Endodermal cell (in vitro differentiated cells): ENCODE data around the gene KHDC4. TPM values are rescaled to one million over a fixed set of nuclear protein-coding genes. Genes with fewer than 3 reads are reported as not detected.
"Not testable (repeated sequence)": the region's sequence is repeated elsewhere in the genome, so short reads cannot be mapped to it uniquely, and the experiment has no call there.

Experiments
- DNase-seq: peaks from one replicate; pipeline ENCODE4 v3.0.0-alpha.2; 2017
- H3K27ac ChIP-seq: 2 replicates; pipeline ENCODE4 v1.5.1; 2013; ENCODE audit warnings: mild to moderate bottlenecking, low read depth, low read length, moderate library complexity
- H3K27me3 ChIP-seq: 2 replicates; pipeline ENCODE4 v1.6.1; 2013; ENCODE audit warnings: mild to moderate bottlenecking, low read length, moderate library complexity; ENCODE audit not compliant: insufficient read depth, control insufficient read depth, poor library complexity, severe bottlenecking
- H3K36me3 ChIP-seq: 2 replicates; pipeline ENCODE4 v1.7.0; 2013; ENCODE audit warnings: mild to moderate bottlenecking, low read length, moderate library complexity; ENCODE audit not compliant: control insufficient read depth, insufficient read depth
- H3K4me1 ChIP-seq: one replicate; pipeline ENCODE4 v1.7.0; 2013; ENCODE audit warnings: low read length; ENCODE audit not compliant: control insufficient read depth, insufficient read depth
- H3K4me3 ChIP-seq: 2 replicates; pipeline ENCODE4 v1.5.1; 2013; ENCODE audit warnings: mild to moderate bottlenecking, low read length, moderate library complexity
- H3K9ac ChIP-seq: 2 replicates; pipeline ENCODE4 v1.6.1; 2013; ENCODE audit warnings: mild to moderate bottlenecking, low read length, moderate library complexity; ENCODE audit not compliant: poor library complexity, severe bottlenecking; ENCODE audit errors: extremely low read depth
- H3K9me3 ChIP-seq: 2 replicates; pipeline ENCODE4 v1.6.1; 2013; ENCODE audit warnings: mild to moderate bottlenecking, low read length, moderate library complexity; ENCODE audit not compliant: control insufficient read depth
- H3K27ac Mint-ChIP-seq: 2 replicates; pipeline ENCODE4 v1.8.0; 2020; ENCODE audit warnings: mixed read lengths
- H3K27me3 Mint-ChIP-seq: 2 replicates; pipeline ENCODE4 v1.8.0; 2021; ENCODE audit warnings: mild to moderate bottlenecking, mixed read lengths; ENCODE audit not compliant: insufficient read depth
- H3K36me3 Mint-ChIP-seq: 2 replicates; pipeline ENCODE4 v1.8.0; 2020; ENCODE audit warnings: low read depth, mixed read lengths
- H3K4me1 Mint-ChIP-seq: 2 replicates; pipeline ENCODE4 v1.8.0; 2020; ENCODE audit warnings: mixed read lengths
- H3K4me3 Mint-ChIP-seq: 2 replicates; pipeline ENCODE4 v1.8.0; 2020; ENCODE audit warnings: mild to moderate bottlenecking, moderate library complexity, mixed read lengths
- H3K9me3 Mint-ChIP-seq: 2 replicates; pipeline ENCODE4 v1.8.0; 2020; ENCODE audit warnings: mild to moderate bottlenecking, mixed read lengths
- CTCF ChIP-seq: fragments of 200-600 bp; sonication (generic); conservative IDR thresholded peaks from 2 replicates; pipeline ENCODE4 v1.5.0; 2021; ENCODE audit warnings: antibody characterized with exemption, mild to moderate bottlenecking
- WGBS, 2 experiments: methylation state at CpG; one replicate each; pipeline versions ENCODE4 v1.1.5 to v1.1.7; 2013; ENCODE audit warnings: missing lambda C conversion rate in 2 of 2, mixed read lengths in 1 of 2; ENCODE audit not compliant: insufficient coverage in 1 of 2, insufficient read length in 1 of 2; 5-methylcytosine and 5-hydroxymethylcytosine counted together
- total RNA-seq, 2 donors: library from RNA; stranded (reverse); fragmentation: NEBNext Ultra II Directional in 1 of 2; extraction: Animal tissue kit (Norgen Biotek cat#: 25700) in 1 of 2; gene quantifications; 2 replicates in 1 of 2; 3 replicates in 1 of 2; pipeline ENCODE4 v1.2.1, GENCODE V29; 2021

KHDC4 gene
- total RNA-seq, 2 donors from 2014 or later: 67.7 to 76.2 TPM

DNA sequence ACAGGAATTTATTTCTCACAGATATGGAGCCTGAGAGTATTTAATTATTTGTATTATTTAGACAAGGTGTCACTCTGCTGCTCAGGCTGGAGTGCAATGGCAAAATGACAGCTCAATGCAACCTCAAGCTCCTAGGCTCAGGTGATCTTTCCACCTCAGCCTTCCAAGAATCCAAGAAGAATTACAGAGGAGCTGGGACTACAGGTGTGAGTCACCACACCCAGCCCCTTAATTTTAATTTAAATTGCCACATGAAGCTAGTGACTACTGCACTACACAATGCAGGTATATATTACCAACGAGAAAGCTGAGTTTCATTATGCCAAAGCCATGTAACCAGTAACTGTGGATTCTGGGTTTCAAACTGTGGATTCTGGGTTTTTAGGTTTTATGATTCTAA is 2.1 kb downstream of the KHDC4 start:
- Mint-ChIP-seq H3K9me3 (no peaks in the 10 kb centered on the region), H3K27ac (no peak overlapping the region), H3K4me1 (peaks cover 18% of the 10 kb centered on the region), H3K4me3 (no peak overlapping the region), H3K27me3 (no peaks in the 10 kb centered on the region), H3K36me3 (peaks cover 51% of the 10 kb centered on the region)
- DNase-seq: no peak
- Histone ChIP-seq H3K36me3 (peaks cover 64% of the 10 kb centered on the region), H3K4me1 (peaks cover 2% of the 10 kb centered on the region), H3K9ac (no peak overlapping the region), H3K27ac (no peak overlapping the region), H3K4me3 (peak overlapping the region; percentile 100), H3K27me3 (no peaks in the 10 kb centered on the region), H3K9me3 (no peaks in the 10 kb centered on the region)
- WGBS, 2 experiments: 80 to 85% methylated on average over 1 of the region's 1 CpG
- no peak for TF ChIP-seq CTCF

DNA sequence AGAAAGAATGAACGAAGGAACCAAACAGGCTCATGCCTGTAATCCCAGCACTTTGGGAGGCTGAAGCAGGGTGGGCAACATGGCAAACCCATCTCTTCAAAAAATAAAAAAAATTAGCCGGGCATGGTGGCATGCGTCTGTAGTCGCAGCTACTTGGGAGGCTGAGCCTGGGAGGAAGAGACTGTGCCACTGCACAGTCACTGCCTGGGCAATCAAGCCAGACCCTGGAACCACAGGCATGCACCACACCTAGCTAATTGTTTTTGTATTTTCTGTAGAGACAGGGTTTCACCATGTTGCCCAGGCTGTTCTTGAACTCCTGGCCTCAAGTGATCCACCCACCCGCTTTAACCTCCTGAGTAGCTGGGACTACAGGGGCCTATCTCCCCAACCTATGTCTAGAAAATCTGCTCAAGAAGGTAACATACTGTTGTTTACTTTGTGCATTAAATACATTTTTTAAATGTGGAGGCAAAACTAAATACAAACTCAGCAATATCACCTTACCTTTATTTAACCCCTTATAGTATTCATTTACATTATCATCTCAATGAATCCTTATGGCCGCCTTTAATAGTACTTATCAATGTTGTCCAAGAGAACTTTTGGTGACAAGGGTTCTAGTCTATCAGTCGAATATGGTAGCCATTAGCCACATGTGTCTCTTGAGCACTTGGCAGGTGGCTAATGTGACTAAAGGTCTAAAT is 2.7 kb downstream of the KHDC4 start:
- H3K27me3 Mint-ChIP-seq: no peaks in the 10 kb centered on the region
- TF ChIP-seq CTCF: no peak
- 94% methylated on average over 2 to 7 of the region's 7 CpGs for WGBS, 2 experiments
- peak overlapping the region; percentile 100 for H3K4me3 ChIP-seq
- H3K27ac ChIP-seq: no peak overlapping the region
- H3K4me1 ChIP-seq: peaks cover 2% of the 10 kb centered on the region
- H3K9ac ChIP-seq: no peak overlapping the region
- H3K36me3 Mint-ChIP-seq: peaks cover 56% of the 10 kb centered on the region
- DNase-seq: no peak
- H3K27ac Mint-ChIP-seq: no peak overlapping the region
- H3K36me3 ChIP-seq: peaks cover 70% of the 10 kb centered on the region
- peaks cover 18% of the 10 kb centered on the region for H3K4me1 Mint-ChIP-seq
- no peaks in the 10 kb centered on the region for H3K9me3 ChIP-seq
- no peaks in the 10 kb centered on the region for H3K27me3 ChIP-seq
- no peaks in the 10 kb centered on the region for H3K9me3 Mint-ChIP-seq
- no peak overlapping the region for H3K4me3 Mint-ChIP-seq

- H3K9me3 ChIP-seq, H3K27me3 ChIP-seq, H3K27ac ChIP-seq, H3K9me3 Mint-ChIP-seq, H3K4me1 ChIP-seq, DNase-seq, H3K9ac ChIP-seq, H3K4me3 Mint-ChIP-seq, H3K27me3 Mint-ChIP-seq: not testable (repeated sequence)
- Mint-ChIP-seq H3K27ac (peak overlapping the region; percentile 64), H3K36me3 (peaks cover 64% of the 10 kb centered on the region), H3K4me1 (peaks cover 18% of the 10 kb centered on the region)
- peaks cover 78% of the 10 kb centered on the region for H3K36me3 ChIP-seq
- peak overlapping the region; percentile 100 for H3K4me3 ChIP-seq
- WGBS, 2 experiments: 94 to 99% methylated on average over 5 to 10 of the region's 10 CpGs
These were observed 3.5 kb downstream of the KHDC4 start for GRCh38 chr1:155930725-155931124.
